HepG2 (cell line): ENCODE data around the gene NSG2. TPM values are rescaled to one million over a fixed set of nuclear protein-coding genes. Genes with fewer than 3 reads are reported as not detected.

ENCODE experiments used
- ATAC-seq: fragments of 200-7000 bp; cut with Tn5 transposase; 3 replicates; pipeline ENCODE4 v1.9.1; 2020; ENCODE audit warnings: mild to moderate bottlenecking, moderate library complexity
- BruUV-seq: library from RNA; stranded (reverse); fragments of 400-500 nt; replicated peaks from 2 replicates; lab custom pipeline; 2021; lab: Mats Ljungman, UMichigan
- CTCF ChIA-PET: fragments of 300-600 bp; formaldehyde crosslinking; extraction: SDS; loops from one replicate; lab custom pipeline; 2021; ENCODE audit warnings: low total read pairs, inconsistent platforms, low intra/inter-chr PET ratio; lab: Yijun Ruan, JAX
- POLR2A ChIA-PET: fragments of 350-600 bp; sonication (Branson Sonifier 250); formaldehyde crosslinking; loops from one replicate; lab custom pipeline; 2020; ENCODE audit warnings: antibody characterized with exemption, inconsistent platforms; lab: Yijun Ruan, JAX
- DNase-seq: peaks from one replicate; pipeline ENCODE4 v3.0.0-alpha.2; 2015; ENCODE audit warnings: low spot score
- FAIRE-seq: peaks from 3 replicates; lab custom pipeline; 2011; peaks lifted over from hg19 to GRCh38; lab: Jason Lieb, UNC
- H2AFZ ChIP-seq: one replicate; pipeline ENCODE4 v1.6.1; 2011; ENCODE audit warnings: low read length, inconsistent platforms
- H3K27ac ChIP-seq: fragments of 300-600 bp; 3 replicates; pipeline ENCODE4 v1.8.0; 2011; ENCODE audit warnings: mixed run types, mild to moderate bottlenecking, mixed read lengths, low read length, inconsistent platforms; ENCODE audit not compliant: insufficient read depth; ENCODE audit errors: extremely low read length
- H3K27me3 ChIP-seq, 2 experiments: fragments of 200-600 bp in 1 of 2; 2 replicates in 1 of 2; 3 replicates in 1 of 2; pipeline versions ENCODE4 v1.6.0 to v1.8.0; 2011; ENCODE audit warnings: low read length in 2 of 2, mild to moderate bottlenecking in 2 of 2, moderate library complexity in 2 of 2, inconsistent platforms in 1 of 2; ENCODE audit not compliant: insufficient read depth in 2 of 2, control insufficient read depth in 1 of 2
- H3K36me3 ChIP-seq, 2 experiments: fragments of 200-600 bp in 1 of 2; replicated peaks in 1 of 2; 2 replicates in 1 of 2; 3 replicates in 1 of 2; pipeline versions ENCODE4 v1.5.1 to v1.8.0; 2011; ENCODE audit warnings: low read length in 2 of 2, inconsistent platforms in 1 of 2; ENCODE audit not compliant: insufficient read depth in 2 of 2, control insufficient read depth in 1 of 2
- H3K4me1 ChIP-seq: 2 replicates; pipeline ENCODE4 v1.5.1; 2012; ENCODE audit warnings: low read length, inconsistent platforms; ENCODE audit not compliant: insufficient read depth
- H3K4me2 ChIP-seq: 2 replicates; pipeline ENCODE4 v1.6.0; 2011; ENCODE audit warnings: low read depth, low read length, inconsistent platforms
- H3K4me3 ChIP-seq, 3 experiments: fragments of 200-600 bp in 1 of 3; sonication (generic), shearing (Covaris generic) in 1 of 3; replicated peaks in 1 of 3; 2 replicates each; pipeline ENCODE4 v1.5.1; 2011 to 2016; ENCODE audit warnings: low read length in 3 of 3, inconsistent platforms in 2 of 3, low read depth in 2 of 3, mild to moderate bottlenecking in 2 of 3, control low read depth in 1 of 3, mixed read lengths in 1 of 3; ENCODE audit not compliant: insufficient read depth in 1 of 3
- H3K79me2 ChIP-seq: one replicate; pipeline ENCODE4 v1.6.1; 2011; ENCODE audit warnings: low read length, inconsistent platforms; ENCODE audit not compliant: insufficient read depth
- H3K9ac ChIP-seq: 2 replicates; pipeline ENCODE4 v1.6.0; 2011; ENCODE audit warnings: mild to moderate bottlenecking, low read depth, low read length, inconsistent platforms; ENCODE audit not compliant: insufficient read depth
- H3K9me3 ChIP-seq: 2 replicates; pipeline ENCODE4 v1.5.1; 2012; ENCODE audit warnings: mild to moderate bottlenecking, low read length
- H4K20me1 ChIP-seq: 2 replicates; pipeline ENCODE4 v1.6.0; 2011; ENCODE audit warnings: inconsistent platforms, mild to moderate bottlenecking, low read length, moderate library complexity; ENCODE audit not compliant: insufficient read depth
- ARNT2 ChIP-seq: sonication (generic); formaldehyde crosslinking; IDR thresholded peaks from 2 replicates; pipeline ENCODE4 v1.8.0; 2022; ENCODE audit warnings: mild to moderate bottlenecking, low read depth, missing genetic modification reagents, moderate library complexity
- ATF5 ChIP-seq: sonication (generic); formaldehyde crosslinking; IDR thresholded peaks from 2 replicates; pipeline ENCODE4 v1.4.0; 2020; ENCODE audit warnings: mild to moderate bottlenecking, low read depth, missing genetic modification reagents
- BRCA1 ChIP-seq: sonication (generic); formaldehyde crosslinking; IDR thresholded peaks from 2 replicates; pipeline ENCODE4 v1.4.0; 2020; ENCODE audit warnings: missing genetic modification reagents
- CEBPZ ChIP-seq: IDR thresholded peaks from 2 replicates; pipeline ENCODE4 v1.6.1; 2012; ENCODE audit warnings: low read length, improper control_type of control experiment
- HBP1 ChIP-seq: IDR thresholded peaks from 2 replicates; pipeline ENCODE4 v1.6.1; 2016; ENCODE audit warnings: low read depth, control low read depth
- HOXA9 ChIP-seq: sonication (generic); formaldehyde crosslinking; IDR thresholded peaks from 2 replicates; pipeline ENCODE4 v1.8.1; 2022; ENCODE audit warnings: missing genetic modification reagents, mild to moderate bottlenecking, moderate library complexity, borderline replicate concordance
- KDM6A ChIP-seq: IDR thresholded peaks from 2 replicates; pipeline ENCODE4 v1.6.1; 2016; ENCODE audit warnings: low read depth
- NFATC3 ChIP-seq: sonication (generic); formaldehyde crosslinking; IDR thresholded peaks from 2 replicates; pipeline ENCODE4 v1.5.1; 2020; ENCODE audit warnings: mild to moderate bottlenecking, missing genetic modification reagents
- NFE2L1 ChIP-seq: sonication (generic); formaldehyde crosslinking; IDR thresholded peaks from 2 replicates; pipeline ENCODE4 v1.4.0; 2020; ENCODE audit warnings: missing genetic modification reagents, mild to moderate bottlenecking, borderline replicate concordance
- PLSCR1 ChIP-seq: sonication (generic); formaldehyde crosslinking; IDR thresholded peaks from 2 replicates; pipeline ENCODE4 v1.5.0; 2020; ENCODE audit warnings: missing genetic modification reagents, mild to moderate bottlenecking, borderline replicate concordance
- PREB ChIP-seq: sonication (generic); formaldehyde crosslinking; IDR thresholded peaks from 2 replicates; pipeline ENCODE4 v1.4.0; 2020; ENCODE audit warnings: missing genetic modification reagents
- SNAPC5 ChIP-seq: sonication (generic); formaldehyde crosslinking; IDR thresholded peaks from 2 replicates; pipeline ENCODE4 v1.8.1; 2023; ENCODE audit warnings: mild to moderate bottlenecking, missing genetic modification reagents, borderline replicate concordance
- TBP ChIP-seq: sonication (generic); formaldehyde crosslinking; IDR thresholded peaks from 2 replicates; pipeline ENCODE4 v1.5.0; 2020; ENCODE audit warnings: missing genetic modification reagents
- ZFP62 ChIP-seq: sonication (generic); formaldehyde crosslinking; IDR thresholded peaks from 2 replicates; pipeline ENCODE4 v1.4.0; 2020; ENCODE audit warnings: missing genetic modification reagents
- ZNF44 ChIP-seq: sonication (generic); formaldehyde crosslinking; IDR thresholded peaks from 2 replicates; pipeline ENCODE4 v1.5.1; 2020; ENCODE audit warnings: mild to moderate bottlenecking, missing genetic modification reagents
- ZNF839 ChIP-seq: sonication (generic); formaldehyde crosslinking; IDR thresholded peaks from 2 replicates; pipeline ENCODE4 v1.4.0; 2020; ENCODE audit warnings: missing genetic modification reagents, mild to moderate bottlenecking, borderline replicate concordance
- WGBS: methylation state at CpG from one replicate; pipeline ENCODE4 v1.1.6; 2017; ENCODE audit warnings: low lambda C conversion rate; 5-methylcytosine and 5-hydroxymethylcytosine counted together
- in situ Hi-C: cut with HindIII; loops from 2 replicates; pipeline ENCODE4 v1.10.0; 2017; ENCODE audit warnings: low pct_unique_long_range_greater_than_20kb; ENCODE audit not compliant: extremely low pct_ligation_motif_present
- intact Hi-C: fragments of 100-400 bp; cut with micrococcal nuclease; formaldehyde crosslinking; loops from one replicate; pipeline ENCODE4 v1.10.0; 2022; ENCODE audit not compliant: unreplicated experiment
- polyA plus RNA-seq, 8 experiments: library from polyadenylated mRNA; depleted of rRNA in 3 of 8; stranded (reverse) in 7 of 8; unstranded in 1 of 8; fragments of >200 nt; fragmentation: Illumina TruSeq in 4 of 8; extraction: Trizol in 4 of 8; gene quantifications; 2 replicates each; pipeline versions ENCODE4 v1.2.1 to v1.2.3, GENCODE V29; 2011 to 2016; ENCODE audit warnings: low read depth in 4 of 8, missing spikeins in 1 of 8, mixed read lengths in 1 of 8; ENCODE audit not compliant: insufficient read depth in 1 of 8
- total RNA-seq, 5 experiments: library from RNA; depleted of rRNA; stranded (reverse); fragments of >200 nt; fragmentation: Illumina TruSeq; extraction: Trizol; gene quantifications; 2 replicates each; pipeline ENCODE4 v1.2.3, GENCODE V29; 2016; ENCODE audit warnings: low read depth in 1 of 5

Gene NSG2
- total and polyA plus RNA-seq, 2 of the 13 experiments (the other 11 are each of a cell fraction or from before 2014, with no cell fraction given) = 0.21 TPM; not detected in 1

- TF ChIP-seq NFATC3 (no peak), SNAPC5 (no peak), HOXA9 (CRISPR knock-in tag) (no peak), ATF5 (no peak)
These were observed 64.8 kb downstream of the NSG2 start (continued) for GRCh38 chr5:174110310-174110709.

GRCh38 chr5:174111287-174111973, 65.9 kb downstream of the NSG2 start:
- H2AFZ ChIP-seq = no peak overlapping the region
- H3K36me3 ChIP-seq = no peaks in the 10 kb centered on the region
- H3K27ac ChIP-seq = no peak overlapping the region
- no TSS peak for BruUV-seq
- POLR2A ChIA-PET = no interaction called here
- DNase-seq (no peak), ATAC-seq (no peak), FAIRE-seq (no peak)
- H3K79me2 ChIP-seq = no peaks in the 10 kb centered on the region
- no peaks in the 10 kb centered on the region for H3K4me1 ChIP-seq
- no peak overlapping the region for H3K9ac ChIP-seq
- no peaks in the 10 kb centered on the region for H3K9me3 ChIP-seq
- intact Hi-C loops = no loop called here
- 14% methylated on average over 13 of the region's 13 CpGs for WGBS
- in situ Hi-C loops = no loop called here
- no peak overlapping the region for H3K4me2 ChIP-seq
- CTCF ChIA-PET = no interaction called here
- no peak overlapping the region for H3K4me3 ChIP-seq
- H3K27me3 ChIP-seq = peaks cover 2 to 46% of the 10 kb centered on the region in 2 experiments
- no peaks in the 10 kb centered on the region for H4K20me1 ChIP-seq
- TF ChIP-seq ZFP62 (no peak), TBP (CRISPR knock-in tag) (no peak), PREB (CRISPR knock-in tag) (no peak), HBP1 (CRISPR knock-in tag) (no peak), BRCA1 (CRISPR knock-in tag) (no peak), ARNT2 (CRISPR knock-in tag) (no peak), CEBPZ (no peak), ZNF44 (CRISPR knock-in tag) (no peak), NFE2L1 (CRISPR knock-in tag) (no peak), ZNF839 (no peak), PLSCR1 (no peak), KDM6A (no peak)
